NCI-H524 treated with DMSO at 0.1 percent for 48 hours (cell line): ENCODE measurements around the gene SIL1.
"Not testable (repeated sequence)": the region's sequence is repeated elsewhere in the genome, so short reads cannot be mapped to it uniquely, and the experiment has no call there.

Experiments
- DNase-seq: peaks from one replicate; lab custom pipeline; 2025; lab: John Stamatoyannopoulos, UW

Gene SIL1

DNA sequence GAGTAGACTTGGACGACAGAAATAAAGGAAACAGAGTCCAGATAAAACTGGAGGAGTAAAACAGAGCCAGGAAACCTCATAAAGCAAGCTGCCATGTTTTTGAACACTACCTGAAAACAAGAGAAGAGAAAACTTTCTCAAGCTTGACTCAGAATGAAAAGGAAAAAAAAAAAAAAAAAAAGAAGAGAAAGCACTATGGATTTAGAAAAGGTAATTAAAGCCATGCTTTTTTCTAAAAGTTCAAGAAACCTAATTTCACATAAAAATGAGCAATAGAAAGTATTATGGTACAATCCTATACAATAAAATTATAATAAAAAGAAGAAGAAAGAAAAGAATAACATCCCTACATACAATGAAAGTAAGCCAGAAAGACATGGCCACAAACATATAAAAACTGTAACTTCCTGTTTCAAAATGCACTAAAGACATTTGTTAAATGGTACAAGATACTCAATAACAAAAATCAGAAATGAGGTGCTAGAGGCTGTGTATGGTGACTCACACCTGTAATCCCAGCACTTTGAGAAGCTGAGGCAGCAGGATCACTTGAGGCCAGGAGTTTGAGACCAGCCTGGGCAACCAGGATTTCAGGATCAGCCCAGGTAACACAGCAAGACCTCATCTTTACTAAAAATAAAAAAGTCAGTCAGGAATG is 129.5 kb downstream of the SIL1 start:
- DNase-seq = no peak

DNA sequence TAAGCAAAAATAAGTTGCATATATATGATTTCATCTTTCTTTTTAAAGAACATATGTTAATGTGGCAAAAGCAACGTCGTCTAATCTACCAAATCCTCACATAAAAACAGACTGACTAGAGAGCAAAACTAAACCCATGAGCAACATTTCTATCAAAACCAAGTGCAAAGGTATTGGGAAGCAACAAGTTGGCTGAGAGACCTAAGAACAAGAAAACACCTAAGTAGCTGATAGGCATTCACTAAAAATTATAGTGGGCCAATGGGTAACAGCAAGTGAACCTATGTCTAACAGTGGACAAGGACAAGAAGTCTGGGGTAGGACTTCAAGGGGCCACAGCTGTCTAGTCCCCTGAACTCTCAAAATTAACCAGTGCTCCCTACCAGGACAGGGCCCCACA is 130.1 kb downstream of the SIL1 start:
- no peak for DNase-seq

DNA sequence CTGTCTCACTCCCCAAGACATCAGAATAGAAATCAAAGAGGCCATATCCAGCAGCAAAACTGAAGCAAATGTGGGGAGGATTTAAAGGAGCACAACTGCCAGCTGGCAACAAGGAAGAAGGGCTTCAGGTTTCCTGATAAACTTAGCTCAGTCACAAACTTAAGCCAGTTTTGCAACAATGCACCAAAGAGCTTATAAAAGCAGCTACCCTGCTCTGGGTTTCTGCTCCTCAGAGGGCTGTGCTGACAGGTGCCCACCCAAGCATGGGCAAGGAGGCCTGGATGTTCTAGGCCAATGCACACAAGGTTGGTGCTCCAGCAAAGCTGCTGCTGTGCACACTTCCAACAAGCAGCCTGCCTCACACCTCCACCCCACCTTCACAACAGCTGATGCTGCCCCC is 132.9 kb downstream of the SIL1 start:
- no peak for DNase-seq

DNA sequence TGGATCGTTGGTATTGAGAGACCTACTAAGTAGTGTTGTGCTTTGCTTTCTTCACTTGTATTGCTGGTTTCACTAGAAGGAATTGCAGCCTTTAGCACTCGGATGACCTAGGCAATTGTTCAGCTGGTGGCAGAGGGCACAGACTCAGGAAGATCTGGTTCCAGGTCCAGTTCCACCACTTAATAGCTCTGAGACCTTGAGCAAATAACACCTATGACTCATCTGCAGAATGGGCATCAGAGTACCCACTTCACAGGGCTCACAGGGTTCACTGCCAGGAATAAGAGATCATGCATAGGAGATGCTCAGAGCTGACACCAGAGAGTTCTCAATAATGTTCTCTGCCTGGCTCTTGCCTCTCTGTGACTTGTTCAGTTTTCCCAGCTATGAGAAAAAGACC is 133.6 kb downstream of the SIL1 start:
- DNase-seq = no peak

DNA sequence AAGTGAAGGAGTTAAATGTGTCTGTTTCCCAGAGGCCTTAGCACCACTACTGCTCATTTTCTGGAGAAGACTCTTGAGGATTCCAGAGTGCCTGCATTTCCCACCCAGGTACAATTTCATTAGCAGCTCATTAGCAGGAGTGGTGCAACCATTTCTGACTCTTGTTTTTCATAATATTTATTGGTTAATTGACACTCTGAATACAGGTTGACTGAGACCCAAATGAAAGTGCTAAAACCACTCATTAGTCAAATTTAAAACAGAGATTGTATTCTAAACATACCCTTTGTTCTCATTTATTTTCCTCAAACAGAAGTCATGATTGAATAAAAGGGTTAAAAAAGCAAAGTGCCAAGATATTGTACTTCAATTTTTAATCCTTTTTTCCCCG is 134.5 kb downstream of the SIL1 start:
- peak; percentile 35 for DNase-seq

DNA sequence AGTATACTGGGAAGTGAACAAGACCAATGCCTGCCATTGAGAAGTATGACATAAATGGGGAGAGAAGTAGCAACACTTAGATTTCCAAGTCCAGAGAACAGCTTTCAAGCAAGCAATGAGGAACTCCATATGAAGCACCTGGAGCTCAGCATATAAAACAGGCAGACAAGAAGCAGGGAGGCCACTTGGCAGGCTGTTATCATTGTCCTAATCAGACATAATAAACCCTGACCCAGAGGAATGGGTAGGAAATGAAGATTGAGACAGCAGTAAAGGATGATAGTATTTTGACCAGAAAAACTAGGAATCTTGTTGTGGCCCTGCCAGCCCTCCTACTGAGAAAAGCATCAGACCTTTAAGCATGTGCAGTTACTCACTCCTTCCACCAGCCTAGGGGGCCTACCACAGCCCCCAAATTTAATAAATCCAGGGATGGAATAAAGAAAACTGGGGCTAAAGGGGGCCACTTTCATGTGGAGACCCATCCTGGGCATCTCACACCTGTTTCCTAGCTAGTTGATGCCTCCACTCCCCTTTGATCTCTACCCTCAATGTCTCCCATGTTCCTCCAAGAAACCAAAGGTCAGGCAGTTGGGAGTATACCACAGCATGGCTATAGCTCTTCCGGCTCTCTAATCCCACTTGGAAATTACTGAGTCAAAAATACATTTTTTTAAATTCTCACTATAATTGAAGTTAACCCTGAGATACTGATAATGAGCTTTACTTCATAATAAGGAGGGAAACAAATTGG is 135.1 kb downstream of the SIL1 start:
- DNase-seq = no peak

DNA sequence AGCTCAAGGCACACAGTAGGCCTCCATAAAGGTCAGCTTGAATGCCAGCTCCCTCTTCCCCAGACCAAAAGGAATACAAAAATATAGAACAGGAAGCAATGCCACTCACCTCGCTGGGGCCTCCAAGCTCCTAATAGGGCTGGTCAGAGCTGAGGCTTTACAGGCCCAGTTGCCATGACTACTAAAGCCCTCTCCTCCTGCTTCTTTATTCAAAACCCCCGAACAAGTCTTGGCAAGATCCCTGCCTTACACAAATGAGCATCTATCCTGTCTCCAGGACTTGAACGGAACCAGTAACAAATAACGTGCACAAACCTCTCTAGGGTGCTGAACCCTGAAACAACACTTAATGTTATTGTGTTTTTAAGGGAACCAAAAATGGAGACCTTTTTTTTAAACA is 136.3 kb downstream of the SIL1 start:
- no peak for DNase-seq

DNA sequence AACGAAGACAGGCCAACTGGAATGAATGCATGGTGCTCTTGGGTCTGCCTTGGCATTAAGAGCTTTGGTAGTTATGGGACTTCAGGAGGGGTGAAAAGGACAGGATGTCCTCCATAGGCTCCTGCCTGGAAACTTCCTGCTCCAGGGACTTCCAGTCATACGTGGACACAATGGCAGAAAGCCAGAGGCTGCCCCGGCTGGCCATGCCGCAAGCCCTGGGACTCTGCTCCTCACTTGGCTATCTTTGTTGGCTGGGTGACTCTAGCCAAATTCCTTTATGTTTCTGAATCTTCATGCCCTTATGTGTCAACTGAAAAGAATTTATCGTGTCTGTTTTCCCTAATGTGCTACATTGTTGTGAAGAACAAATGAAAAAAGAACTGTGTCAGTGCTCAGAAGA is 136.9 kb downstream of the SIL1 start:
- no peak for DNase-seq

DNA sequence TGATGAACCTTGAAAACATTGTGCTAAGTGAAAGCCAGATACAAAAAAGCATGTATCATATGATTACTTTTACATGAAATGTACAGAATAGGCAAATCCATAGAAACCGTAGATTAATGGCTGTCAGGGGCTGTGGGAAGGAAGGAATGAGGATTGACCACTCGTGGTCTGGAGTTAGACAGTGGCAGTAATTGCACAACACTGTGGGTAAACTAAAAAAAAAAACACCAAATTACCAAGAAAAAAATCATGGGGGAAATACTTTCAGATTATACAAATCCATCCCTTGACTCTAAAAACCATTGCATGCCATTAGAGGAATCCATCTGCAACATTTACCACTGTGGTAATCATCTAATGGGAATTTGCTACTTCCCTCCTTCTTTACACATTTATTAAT is 140.0 kb downstream of the SIL1 start:
- no peak for DNase-seq

DNA sequence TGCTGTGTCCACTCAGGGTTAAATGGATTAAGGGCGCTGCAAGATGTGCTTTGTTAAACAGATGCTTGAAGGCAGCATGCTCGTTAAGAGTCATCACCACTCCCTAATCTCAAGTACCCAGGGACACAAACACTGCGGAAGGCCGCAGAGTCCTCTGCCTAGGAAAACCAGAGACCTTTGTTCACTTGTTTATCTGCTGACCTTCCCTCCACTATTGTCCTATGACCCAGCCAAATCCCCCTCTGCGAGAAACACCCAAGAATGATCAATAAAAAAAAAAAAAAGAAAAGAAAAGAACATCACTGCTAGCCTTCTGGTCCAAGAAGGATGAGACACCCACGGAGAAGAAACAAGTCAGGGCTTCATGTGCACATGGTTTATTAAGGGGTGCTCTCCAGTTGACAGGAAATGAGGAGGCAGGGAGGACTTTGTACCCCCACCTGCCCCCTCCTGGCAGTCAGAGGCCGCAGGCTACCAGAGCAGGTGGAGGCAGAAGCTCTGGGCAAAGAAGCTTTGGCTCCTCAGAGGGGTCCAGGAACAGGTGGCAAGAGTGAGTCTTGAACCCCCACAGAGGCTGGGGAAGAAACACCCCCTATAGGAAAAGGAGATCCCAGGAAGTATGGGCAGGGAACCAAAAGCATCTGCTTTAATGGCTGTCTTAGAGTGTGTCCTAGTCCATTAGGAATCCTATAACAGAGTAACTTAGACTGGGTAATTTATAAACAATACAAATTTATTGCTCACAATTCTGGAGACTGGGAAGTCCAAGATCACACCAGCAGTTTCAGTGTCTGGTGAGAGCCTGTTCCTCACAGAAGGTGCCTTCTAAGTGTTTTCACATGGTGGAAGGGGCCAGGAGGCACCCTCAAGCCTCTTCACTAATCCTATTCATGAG is 140.9 kb downstream of the SIL1 start:
- DNase-seq = not testable (repeated sequence)

DNA sequence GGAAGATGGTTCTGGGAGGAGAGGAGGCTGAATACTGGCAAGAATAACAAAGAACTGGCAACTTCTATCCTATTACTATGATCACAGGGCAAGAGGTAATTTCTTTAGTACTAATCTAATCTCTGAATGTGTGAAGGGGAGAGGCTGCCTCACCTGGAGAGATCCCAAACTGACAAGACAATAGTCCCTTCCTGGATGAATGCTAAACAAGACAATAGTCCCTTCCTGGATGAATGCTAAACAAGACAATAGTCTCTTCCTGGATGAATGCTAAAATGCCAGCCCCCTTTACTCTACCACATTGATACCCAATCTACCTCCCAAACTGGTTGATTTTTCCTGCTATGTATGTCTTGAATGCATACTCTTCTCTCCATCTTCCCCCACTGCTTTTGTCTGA is 145.2 kb downstream of the SIL1 start:
- no peak for DNase-seq

DNA sequence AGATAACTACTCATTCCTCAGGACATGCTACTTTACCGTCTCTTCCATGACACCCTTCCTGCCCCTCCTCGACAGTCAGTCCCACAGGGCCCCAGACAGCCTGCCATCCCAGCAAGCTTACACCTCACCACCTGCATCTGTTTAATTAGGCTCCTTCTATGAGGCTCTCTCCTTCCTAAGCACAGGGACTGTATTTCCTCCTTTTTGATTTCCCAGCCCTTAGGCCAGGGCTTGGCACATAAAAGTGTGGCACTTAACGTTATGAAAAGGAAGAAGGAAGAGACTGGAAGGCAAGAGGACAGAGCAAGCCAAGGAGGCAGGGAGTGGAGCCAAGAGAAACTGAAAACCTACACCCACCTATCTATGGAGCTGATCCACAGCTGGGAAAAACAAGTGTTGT is 146.8 kb downstream of the SIL1 start:
- no peak for DNase-seq

DNA sequence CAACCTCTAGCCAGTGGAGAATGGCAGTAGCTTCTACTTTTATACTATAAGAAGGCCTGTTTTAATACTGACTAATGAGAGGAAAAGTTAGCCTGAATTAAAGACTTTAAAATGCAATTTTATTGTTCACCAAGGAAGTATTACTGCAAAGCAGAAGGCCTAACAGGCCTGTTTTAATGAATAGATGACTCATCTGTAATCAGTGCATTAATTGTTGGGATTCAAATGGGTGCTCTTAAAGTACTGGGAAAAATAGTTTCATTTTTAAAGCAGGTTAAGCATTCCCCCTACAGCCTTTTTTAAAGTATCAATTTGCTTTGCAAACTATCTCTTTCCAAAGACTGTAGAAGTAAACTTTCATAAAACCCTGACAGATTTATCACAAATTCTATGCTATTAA is 147.7 kb downstream of the SIL1 start:
- no peak for DNase-seq

DNA sequence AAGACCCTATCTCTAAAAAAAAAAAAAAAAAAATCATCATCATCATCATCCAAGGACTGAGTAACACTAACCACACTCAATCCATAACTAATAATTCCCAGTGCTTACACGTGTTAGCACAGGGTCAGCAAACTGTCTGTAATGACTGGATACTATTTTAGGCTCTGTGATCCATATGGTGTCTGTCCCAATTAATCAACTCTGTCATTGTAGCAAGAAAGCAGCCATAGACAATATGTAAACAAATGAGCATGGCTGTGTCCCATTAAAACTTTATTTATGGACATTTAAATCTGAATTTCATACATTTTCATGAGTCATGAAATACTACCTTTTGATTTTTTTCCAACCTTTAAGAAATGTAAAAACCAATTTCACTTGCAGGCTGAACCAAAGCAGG is 148.4 kb downstream of the SIL1 start:
- no peak for DNase-seq

DNA sequence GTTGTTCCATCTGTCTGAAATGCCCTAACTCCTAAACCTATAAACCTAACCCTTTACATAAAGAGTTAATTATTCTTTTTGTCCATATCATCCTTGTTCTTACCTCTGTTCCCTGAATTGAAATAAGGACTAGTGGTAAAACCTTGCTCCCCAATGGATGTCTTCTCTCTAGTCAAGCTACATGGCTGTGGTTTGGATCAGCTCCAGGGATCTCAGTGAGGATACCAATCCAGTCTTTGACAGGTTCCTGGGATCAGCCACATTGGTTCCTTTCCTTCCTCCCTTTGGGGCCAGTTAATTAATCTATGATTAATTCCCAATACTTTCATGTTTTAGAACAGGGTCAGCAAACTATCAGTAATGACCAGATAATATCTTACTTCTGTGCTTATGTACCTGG is 151.6 kb downstream of the SIL1 start:
- DNase-seq = no peak

DNA sequence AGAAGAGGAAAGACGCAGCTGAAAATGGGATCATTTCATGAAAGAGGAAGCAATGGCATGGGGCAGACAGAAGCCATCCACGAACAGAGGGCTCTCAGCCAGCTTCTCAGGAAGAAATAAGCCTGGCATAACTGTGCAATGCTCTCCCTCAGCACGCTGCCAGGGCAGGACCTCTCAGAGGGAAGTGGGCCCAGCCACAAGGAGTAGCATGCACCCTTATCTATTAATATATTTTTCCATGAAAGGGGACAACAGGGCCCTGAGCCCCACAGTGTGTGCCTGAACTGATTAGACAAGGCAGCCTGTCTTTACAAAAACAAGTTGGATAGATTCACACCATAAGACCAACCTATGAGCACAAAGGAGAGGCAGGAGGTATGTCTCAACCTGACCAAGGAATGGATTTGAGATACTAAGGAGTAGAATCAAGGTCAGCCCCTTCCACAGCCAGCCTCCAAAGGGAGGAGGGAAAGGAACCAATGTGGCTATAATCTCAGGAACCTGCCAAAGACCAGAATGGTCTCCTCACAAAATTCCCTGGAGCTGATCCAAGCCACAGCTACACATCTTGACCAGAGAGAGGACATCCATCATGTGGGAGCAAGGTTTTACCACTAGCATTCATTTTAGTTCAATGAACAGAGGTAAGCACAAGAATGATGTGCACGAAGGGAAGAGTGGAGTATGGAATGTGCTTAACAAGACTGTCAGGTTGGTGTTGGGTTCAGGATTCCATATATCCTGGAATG is 154.8 kb downstream of the SIL1 start:
- no peak for DNase-seq

DNA sequence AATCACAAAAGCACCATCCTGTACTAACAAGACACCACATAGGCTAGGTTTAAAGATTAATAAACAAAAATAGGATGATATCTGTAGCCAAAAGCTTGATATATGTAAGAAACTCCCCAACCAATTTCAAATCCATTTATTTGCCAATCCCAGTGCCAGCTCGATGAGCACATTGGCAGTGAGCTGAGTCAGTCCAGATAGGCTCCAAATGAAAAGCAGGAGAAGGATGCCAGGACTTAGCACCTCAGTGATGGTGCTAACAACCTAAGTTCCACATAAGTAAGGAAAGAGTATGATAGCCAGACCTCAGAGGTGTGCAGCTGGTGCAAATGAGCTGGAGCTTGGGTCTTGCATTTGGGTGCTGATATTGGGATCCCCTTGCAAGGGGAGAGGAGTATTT is 158.1 kb downstream of the SIL1 start:
- DNase-seq = no peak

DNA sequence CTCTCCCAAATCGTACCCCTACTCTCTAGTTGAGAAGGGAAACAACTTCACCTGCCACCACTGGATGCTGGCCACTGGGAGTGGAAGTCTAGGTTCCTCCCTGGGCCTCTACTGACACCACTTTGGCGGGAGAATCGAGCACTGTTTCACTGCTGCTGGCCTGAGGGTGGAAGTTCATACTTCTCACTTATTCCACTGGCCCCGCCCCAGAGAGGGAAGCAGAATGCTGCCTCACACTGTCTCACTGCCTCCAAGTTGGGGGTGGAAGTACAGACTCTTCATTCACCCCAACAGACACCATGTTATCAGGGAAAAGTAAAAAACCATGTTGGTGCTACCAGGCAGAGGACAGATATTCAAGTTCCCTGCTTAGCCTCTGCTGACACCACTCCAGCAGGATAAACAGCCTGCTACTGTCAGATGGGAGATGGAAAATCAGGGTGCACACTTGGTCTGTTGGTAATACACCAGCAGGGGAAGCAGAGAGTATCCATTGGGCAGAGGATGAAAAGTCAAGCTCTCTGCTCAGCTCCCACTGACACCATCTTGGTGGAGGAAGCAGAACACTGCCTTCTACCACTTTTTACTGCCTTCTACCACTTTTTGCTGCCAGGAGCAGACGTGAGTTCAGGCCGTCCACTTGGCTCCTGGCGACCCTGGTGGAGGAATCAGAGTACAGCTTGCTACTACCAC is 159.4 kb downstream of the SIL1 start:
- DNase-seq = no peak

DNA sequence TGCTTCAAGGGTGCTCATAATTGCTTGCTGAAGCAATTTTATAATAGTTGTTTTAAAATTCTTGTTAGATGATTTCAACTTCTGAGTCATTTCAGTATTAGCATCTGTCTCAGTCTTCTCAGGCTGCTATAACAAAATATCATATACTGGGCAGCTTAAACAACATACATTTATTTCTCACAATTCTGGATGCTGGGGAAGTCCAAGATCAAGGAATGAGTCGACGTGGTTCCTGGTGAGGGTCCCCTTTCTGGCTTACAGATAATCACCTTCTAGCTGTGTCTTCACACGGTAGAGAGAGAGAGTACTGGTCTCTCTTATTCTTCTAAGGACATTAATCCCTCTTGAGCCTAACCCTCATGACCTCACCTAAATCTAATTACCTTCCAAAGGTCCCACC is 160.4 kb downstream of the SIL1 start:
- DNase-seq = no peak

DNA sequence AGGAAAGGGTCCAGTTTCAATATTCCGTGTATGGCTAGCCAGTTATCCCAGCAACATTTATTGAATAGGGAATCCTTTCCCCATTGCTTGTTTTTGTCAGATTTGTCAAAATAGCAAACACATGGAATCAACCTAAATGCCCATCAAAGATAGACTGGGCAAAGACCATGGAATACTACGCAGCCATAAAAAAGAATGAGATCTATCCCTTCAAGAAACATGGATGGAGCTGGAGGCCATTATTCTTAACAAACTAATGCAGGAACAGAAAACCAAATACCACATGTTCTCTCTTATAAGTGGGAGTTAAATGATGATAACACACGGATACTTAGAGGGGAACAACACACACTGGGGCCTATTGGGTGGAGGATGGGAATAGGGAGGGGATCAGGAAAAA is 161.8 kb downstream of the SIL1 start:
- DNase-seq = not testable (repeated sequence)

DNA sequence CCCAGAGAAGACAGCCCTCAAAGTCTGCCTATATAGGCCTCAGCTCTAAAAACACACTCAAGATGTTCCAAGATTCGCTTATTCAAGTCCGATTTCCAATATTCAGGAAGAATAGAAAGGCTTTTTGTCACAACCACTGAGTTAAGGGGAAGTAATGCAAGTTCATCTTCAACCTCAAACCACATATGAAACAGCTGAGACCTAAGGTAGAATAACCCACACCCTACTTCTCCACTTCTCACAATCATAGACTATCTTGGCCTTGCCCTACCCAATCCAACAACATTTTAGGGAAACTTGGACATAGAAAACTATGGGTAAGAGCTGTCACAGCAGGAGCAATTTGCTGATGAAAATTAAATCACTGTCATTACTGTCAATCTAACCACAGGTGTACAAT is 171.0 kb downstream of the SIL1 start:
- no peak for DNase-seq

DNA sequence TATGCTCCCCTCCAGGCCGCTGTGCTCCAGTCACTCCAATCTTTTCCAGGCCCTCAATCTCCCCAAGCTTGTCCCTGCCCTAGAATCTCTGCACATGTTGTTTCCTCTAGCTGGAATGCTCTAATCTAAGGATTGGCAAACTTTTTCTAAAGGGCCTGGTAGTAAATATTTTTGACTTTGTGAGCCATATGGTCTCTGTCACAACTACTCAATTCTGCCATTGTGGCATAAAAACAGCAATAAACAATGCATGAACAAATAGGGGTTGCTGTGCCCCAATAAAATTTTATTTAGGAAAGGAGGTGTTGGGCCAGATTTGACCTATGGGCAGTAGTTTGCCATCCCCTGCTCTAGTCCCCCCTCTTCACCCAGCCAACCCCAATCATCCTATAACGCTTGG is 172.5 kb downstream of the SIL1 start:
- no peak for DNase-seq
